Heart left ventricle (tissue), 13 donors: Measurements from ENCODE around the gene FBN1.

Source experiments
- POLR2A ChIP-seq, 2 donors: fragments of 450-650 bp; IDR thresholded peaks; one replicate each; pipeline ENCODE4 v1.6.1; 2017; ENCODE audit warnings: antibody characterized with exemption in 2 of 2, mild to moderate bottlenecking in 2 of 2, moderate library complexity in 2 of 2
- TF ChIP-seq, protein P1 (sequence below), 12 donors: fragments of 200-600 bp; sonication (generic) in 4 of 12; IDR thresholded peaks; one replicate each; pipeline versions ENCODE4 v1.5.0 to v1.8.0; 2018 to 2022; ENCODE audit warnings: antibody characterized with exemption in 12 of 12, mild to moderate bottlenecking in 5 of 12
- donor health status: ischemic (EF 13 %, LVEDD 7.1; RV severe dilation, severe dysfunction).
- donor health status: DM: no; HTN: yes; CAD: no.
- donor health status: DM: no; HTN: no; CAD: no.
- donor health status: ischemic (EF 25% LVEDD 6.9; RV normal size, moderate dysfunction).
- donor health status: ischemic (EF 25% LVEDD 5.7; RV mildly dilated, moderate dysfunction).
- donor health status: ischemic (EF 35%, LVEDD 5.7; RV mildly dilated, moderate dysfunction).
- donor health status: nonischemic (EF 11% LVEDD 7.7; RV severe dilation, severe dysfunction).
- donor health status: DM: yes; HTN: yes; CAD: no.
- donor health status: PGD.
- donor health status: ischemic (EF 29% LVEDD 5.4; RV normal size, mild dysfunction).
- donor health status: nonischemic (EF 23%, LVEDD 6.1; RV moderate dilation, normal function).

GRCh38 chr15:48481802-48482201 lies 163.7 kb downstream of the FBN1 start:
- TF ChIP-seq, protein P1, sequence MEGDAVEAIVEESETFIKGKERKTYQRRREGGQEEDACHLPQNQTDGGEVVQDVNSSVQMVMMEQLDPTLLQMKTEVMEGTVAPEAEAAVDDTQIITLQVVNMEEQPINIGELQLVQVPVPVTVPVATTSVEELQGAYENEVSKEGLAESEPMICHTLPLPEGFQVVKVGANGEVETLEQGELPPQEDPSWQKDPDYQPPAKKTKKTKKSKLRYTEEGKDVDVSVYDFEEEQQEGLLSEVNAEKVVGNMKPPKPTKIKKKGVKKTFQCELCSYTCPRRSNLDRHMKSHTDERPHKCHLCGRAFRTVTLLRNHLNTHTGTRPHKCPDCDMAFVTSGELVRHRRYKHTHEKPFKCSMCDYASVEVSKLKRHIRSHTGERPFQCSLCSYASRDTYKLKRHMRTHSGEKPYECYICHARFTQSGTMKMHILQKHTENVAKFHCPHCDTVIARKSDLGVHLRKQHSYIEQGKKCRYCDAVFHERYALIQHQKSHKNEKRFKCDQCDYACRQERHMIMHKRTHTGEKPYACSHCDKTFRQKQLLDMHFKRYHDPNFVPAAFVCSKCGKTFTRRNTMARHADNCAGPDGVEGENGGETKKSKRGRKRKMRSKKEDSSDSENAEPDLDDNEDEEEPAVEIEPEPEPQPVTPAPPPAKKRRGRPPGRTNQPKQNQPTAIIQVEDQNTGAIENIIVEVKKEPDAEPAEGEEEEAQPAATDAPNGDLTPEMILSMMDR (IDR thresholded peaks at IDR 0.05) = no peak
- no peak for TF ChIP-seq POLR2A (IDR thresholded peaks at IDR 0.05)
